ENCODE measurements around the gene SLIT3. TPM values are rescaled to one million over a fixed set of nuclear protein-coding genes. Genes with fewer than 3 reads are reported as not detected.

Gene SLIT3
- total and polyA plus RNA-seq, 2 donors from 2014 or later = 14.5 to 54.1 TPM

DNA sequence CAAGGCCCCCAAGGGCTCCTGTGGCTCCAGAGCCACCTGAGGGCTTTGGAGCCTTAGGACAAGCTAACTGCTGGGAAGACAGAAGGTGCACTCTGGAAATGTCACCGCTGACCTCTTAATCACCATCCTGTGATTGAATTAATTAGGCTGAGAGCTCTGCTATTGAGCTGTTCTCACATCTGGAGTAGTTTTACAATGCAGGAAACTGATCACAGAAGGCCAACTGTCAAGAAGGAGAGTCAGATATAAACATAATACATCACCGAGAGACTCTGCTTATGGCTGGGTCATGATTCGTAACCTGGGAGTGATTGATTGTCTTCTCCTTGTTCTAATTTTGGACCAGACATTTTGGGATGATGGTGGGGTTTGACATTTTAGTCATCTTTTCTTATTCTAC is 226.1 kb downstream of the SLIT3 start:
- no peaks in the 10 kb centered on the region for H3K36me3 ChIP-seq (ENCODE audit: control insufficient read depth in 2 of 3, insufficient read depth in 3 of 3, low read length in 3 of 3)
- FAIRE-seq (no peak), DNase-seq (no peak)
- peaks cover 0 to 9% (median 0%) of the 10 kb centered on the region in 3 donors for H3K4me1 ChIP-seq (ENCODE audit: control insufficient read depth in 2 of 3, insufficient read depth in 2 of 3, low read depth in 1 of 3, low read length in 3 of 3)
- H3K9me3 ChIP-seq (ENCODE audit: control insufficient read depth in 2 of 3, insufficient read depth in 1 of 3, low read length in 3 of 3) = no peaks in the 10 kb centered on the region
- no peak for TF ChIP-seq CTCF (IDR thresholded peaks at IDR 0.05; ENCODE audit: borderline replicate concordance, extremely low read depth, insufficient read depth)
- no peak overlapping the region for H3K9ac ChIP-seq (ENCODE audit: low read length in 3 of 3)
- intact Hi-C loops (cut with DNase I) = no loop called here
- H3K27ac ChIP-seq (ENCODE audit: low read depth in 2 of 2, low read length in 2 of 2) = no peak overlapping the region
- no peaks in the 10 kb centered on the region for H3K27me3 ChIP-seq (ENCODE audit: control insufficient read depth, insufficient read depth, low read length)
- H3K4me3 ChIP-seq (ENCODE audit: low read length in 3 of 3) = no peak overlapping the region

- intact Hi-C loops (cut with DNase I) = no loop called here
- H3K9ac ChIP-seq (ENCODE audit: low read length in 3 of 3) = no peak overlapping the region
Measured at GRCh38 chr5:169072233-169072632, 228.7 kb downstream of the SLIT3 start.

DNA sequence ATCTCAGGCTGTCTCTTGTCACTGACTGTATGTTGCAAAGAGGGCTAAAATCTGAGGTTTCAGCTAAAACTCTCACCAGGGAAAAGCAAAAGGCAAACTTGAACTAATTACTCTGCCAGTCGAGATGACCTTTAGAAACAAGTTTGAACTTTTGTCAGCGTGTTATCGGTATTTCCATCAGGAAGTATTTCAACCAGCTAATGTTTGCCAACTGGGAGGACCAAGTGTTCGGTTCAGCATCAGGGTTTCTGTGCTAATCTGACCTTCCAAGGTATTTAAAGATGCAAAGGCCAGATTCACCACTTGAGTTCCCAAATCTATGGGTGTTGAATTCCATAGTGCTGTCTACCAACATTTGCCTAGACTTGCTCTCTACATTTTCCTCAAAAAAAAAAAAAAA is 230.5 kb downstream of the SLIT3 start:
- H3K4me3 ChIP-seq (ENCODE audit: low read length in 3 of 3) = no peak overlapping the region
- H3K27ac ChIP-seq (ENCODE audit: low read depth in 2 of 2, low read length in 2 of 2) = no peak overlapping the region
- peak; percentile 6 for FAIRE-seq
- peaks cover 2 to 15% (median 4%) of the 10 kb centered on the region in 3 donors for H3K4me1 ChIP-seq (ENCODE audit: control insufficient read depth in 2 of 3, insufficient read depth in 2 of 3, low read depth in 1 of 3, low read length in 3 of 3)
- no peaks in the 10 kb centered on the region for H3K27me3 ChIP-seq (ENCODE audit: control insufficient read depth, insufficient read depth, low read length)
- intact Hi-C loops (cut with DNase I) = no loop called here
- no peak for TF ChIP-seq CTCF (IDR thresholded peaks at IDR 0.05; ENCODE audit: borderline replicate concordance, extremely low read depth, insufficient read depth)
- H3K36me3 ChIP-seq (ENCODE audit: control insufficient read depth in 2 of 3, insufficient read depth in 3 of 3, low read length in 3 of 3) = no peaks in the 10 kb centered on the region
- no peaks in the 10 kb centered on the region for H3K9me3 ChIP-seq (ENCODE audit: control insufficient read depth in 2 of 3, insufficient read depth in 1 of 3, low read length in 3 of 3)
- no peak for DNase-seq
- no peak overlapping the region for H3K9ac ChIP-seq (ENCODE audit: low read length in 3 of 3)

More at GRCh38 chr5:169072233-169072632, 228.7 kb downstream of the SLIT3 start:
- no peaks in the 10 kb centered on the region for H3K9me3 ChIP-seq (ENCODE audit: control insufficient read depth in 2 of 3, insufficient read depth in 1 of 3, low read length in 3 of 3)
- H3K27me3 ChIP-seq (ENCODE audit: control insufficient read depth, insufficient read depth, low read length) = no peaks in the 10 kb centered on the region
- H3K4me3 ChIP-seq (ENCODE audit: low read length in 3 of 3) = no peak overlapping the region
- no peak for TF ChIP-seq CTCF (IDR thresholded peaks at IDR 0.05; ENCODE audit: borderline replicate concordance, extremely low read depth, insufficient read depth)
- H3K27ac ChIP-seq (ENCODE audit: low read depth in 2 of 2, low read length in 2 of 2) = no peak overlapping the region
- DNase-seq (no peak), FAIRE-seq (no peak)
- peaks cover 2 to 15% (median 2%) of the 10 kb centered on the region in 3 donors for H3K4me1 ChIP-seq (ENCODE audit: control insufficient read depth in 2 of 3, insufficient read depth in 2 of 3, low read depth in 1 of 3, low read length in 3 of 3)
- H3K36me3 ChIP-seq (ENCODE audit: control insufficient read depth in 2 of 3, insufficient read depth in 3 of 3, low read length in 3 of 3) = no peaks in the 10 kb centered on the region

GRCh38 chr5:169067751-169068173 is 233.2 kb downstream of the SLIT3 start:
- intact Hi-C loops (cut with DNase I) = loop anchor here (10.0 kb wide), 1 partner anchor 53 kb away; no protein-coding TSS in a partner anchor
- TF ChIP-seq CTCF (IDR thresholded peaks at IDR 0.05; ENCODE audit: borderline replicate concordance, extremely low read depth, insufficient read depth) = no peak
- Histone ChIP-seq H3K9me3 (ENCODE audit: control insufficient read depth in 2 of 3, insufficient read depth in 1 of 3, low read length in 3 of 3) (no peaks in the 10 kb centered on the region), H3K36me3 (ENCODE audit: control insufficient read depth in 2 of 3, insufficient read depth in 3 of 3, low read length in 3 of 3) (no peaks in the 10 kb centered on the region), H3K9ac (ENCODE audit: low read length in 3 of 3) (no peak overlapping the region), H3K4me1 (ENCODE audit: control insufficient read depth in 2 of 3, insufficient read depth in 2 of 3, low read depth in 1 of 3, low read length in 3 of 3) (peaks cover 11 to 29% (median 13%) of the 10 kb centered on the region in 3 donors), H3K27ac (ENCODE audit: low read depth in 2 of 2, low read length in 2 of 2) (no peak overlapping the region), H3K4me3 (ENCODE audit: low read length in 3 of 3) (no peak overlapping the region), H3K27me3 (ENCODE audit: control insufficient read depth, insufficient read depth, low read length) (no peaks in the 10 kb centered on the region)
- DNase-seq (peak in 3 of 5 donors; percentile 31 to 87 (median 79)), FAIRE-seq (peak; percentile 6)
